GM12878 (cell line): Measurements from ENCODE around the gene TRPC1. TPM values are rescaled to one million over a fixed set of nuclear protein-coding genes. Genes with fewer than 3 reads are reported as not detected.

Experiments used
- ATAC-seq: fragments of 200-7000 bp; cut with Tn5 transposase; 3 replicates; pipeline ENCODE4 v1.9.1; 2020; ENCODE audit warnings: mild to moderate bottlenecking, moderate library complexity
- BruUV-seq: library from RNA; stranded (reverse); fragments of 400-500 nt; replicated peaks from 2 replicates; lab custom pipeline; 2021; lab: Mats Ljungman, UMichigan
- CTCF ChIA-PET: fragments of 300-600 bp; sonication (Branson Sonifier 250); formaldehyde crosslinking; extraction: SDS; loops from one replicate; lab custom pipeline; 2021; ENCODE audit warnings: inconsistent platforms; lab: Yijun Ruan, JAX
- POLR2A ChIA-PET: fragments of 350-600 bp; formaldehyde crosslinking; extraction: SDS; loops from one replicate; lab custom pipeline; 2021; ENCODE audit warnings: inconsistent platforms; lab: Charles Lee
- RAD21 ChIA-PET: fragments of 300-600 bp; sonication (Branson Sonifier 250); formaldehyde crosslinking; loops from one replicate; lab custom pipeline; 2023; ENCODE audit warnings: antibody characterized with exemption; ENCODE audit not compliant: unreplicated experiment; lab: Charles Lee
- SMC1A ChIA-PET: fragments of 300-600 bp; sonication (Branson Sonifier 250); formaldehyde crosslinking; loops from one replicate; lab custom pipeline; 2023; ENCODE audit not compliant: unreplicated experiment, uncharacterized antibody; lab: Charles Lee
- DNase-seq: peaks from one replicate; pipeline ENCODE4 v3.0.0-alpha.2; 2011; ENCODE audit warnings: low read depth, low spot score
- FAIRE-seq: peaks from 3 replicates; lab custom pipeline; 2011; peaks lifted over from hg19 to GRCh38; lab: Jason Lieb, UNC
- H2AFZ ChIP-seq: 2 replicates; pipeline ENCODE4 v1.6.0; 2011; ENCODE audit warnings: low read depth, low read length, control low read depth; ENCODE audit not compliant: control insufficient read depth
- H3K27ac ChIP-seq: 2 replicates; pipeline ENCODE4 v1.5.1; 2011; ENCODE audit warnings: control low read depth; ENCODE audit not compliant: control insufficient read depth, insufficient read depth
- H3K27me3 ChIP-seq, 2 experiments: replicated peaks in 1 of 2; 2 replicates each; pipeline versions ENCODE4 v1.6.0 to v1.6.1; 2011; ENCODE audit warnings: low read length in 1 of 2; ENCODE audit not compliant: control insufficient read depth in 2 of 2, insufficient read depth in 2 of 2
- H3K36me3 ChIP-seq, 2 experiments: 2 replicates each; pipeline ENCODE4 v1.5.1; 2011; ENCODE audit warnings: low read length in 1 of 2; ENCODE audit not compliant: control insufficient read depth in 2 of 2, insufficient read depth in 2 of 2
- H3K4me1 ChIP-seq: 2 replicates; pipeline ENCODE4 v1.6.1; 2011; ENCODE audit warnings: mild to moderate bottlenecking, low read length, moderate library complexity, mixed read lengths; ENCODE audit not compliant: control insufficient read depth, insufficient read depth
- H3K4me2 ChIP-seq: 2 replicates; pipeline ENCODE4 v1.6.0; 2011; ENCODE audit warnings: control low read depth; ENCODE audit not compliant: control insufficient read depth, insufficient read depth
- H3K4me3 ChIP-seq: fragments of 200-600 bp; sonication (generic); 2 replicates; pipeline ENCODE4 v1.5.1; 2016
- H3K79me2 ChIP-seq: 2 replicates; pipeline ENCODE4 v1.6.0; 2011; ENCODE audit warnings: low read length; ENCODE audit not compliant: control insufficient read depth, insufficient read depth
- H3K9ac ChIP-seq: 2 replicates; pipeline ENCODE4 v1.8.0; 2011; ENCODE audit warnings: low read length, control low read depth, mixed read lengths; ENCODE audit not compliant: control insufficient read depth, insufficient read depth
- H3K9me3 ChIP-seq: replicated peaks from 3 replicates; pipeline ENCODE4 v1.5.1; 2011; ENCODE audit warnings: mild to moderate bottlenecking, low read length; ENCODE audit not compliant: control insufficient read depth, insufficient read depth
- H4K20me1 ChIP-seq: 2 replicates; pipeline ENCODE4 v1.6.0; 2011; ENCODE audit not compliant: control insufficient read depth, insufficient read depth
- BACH1 ChIP-seq: fragments of 450-650 bp; IDR thresholded peaks from 2 replicates; pipeline ENCODE4 v1.6.1; 2017; ENCODE audit warnings: mild to moderate bottlenecking, borderline replicate concordance
- BHLHE40 ChIP-seq, 2 experiments: fragments of 450-650 bp in 1 of 2; IDR thresholded peaks; 2 replicates each; pipeline ENCODE4 v1.6.1; 2011 to 2017; ENCODE audit warnings: low read depth in 2 of 2, borderline replicate concordance in 1 of 2, improper control_type of control experiment in 1 of 2, low read length in 1 of 2, mild to moderate bottlenecking in 1 of 2
- CBFB ChIP-seq: IDR thresholded peaks from 2 replicates; pipeline ENCODE4 v1.6.1; 2016; ENCODE audit warnings: antibody characterized with exemption, low read depth
- CHD4 ChIP-seq: fragments of 200-600 bp; sonication (generic); IDR thresholded peaks from 2 replicates; pipeline ENCODE4 v1.6.1; 2016; ENCODE audit warnings: mild to moderate bottlenecking
- CTCF ChIP-seq, 3 experiments: IDR thresholded peaks in 2 of 3; conservative IDR thresholded peaks in 1 of 3; 2 replicates each; pipeline ENCODE4 v1.5.1; 2011; ENCODE audit warnings: low read depth in 3 of 3, low read length in 3 of 3, mild to moderate bottlenecking in 3 of 3, control low read depth in 2 of 3, moderate library complexity in 2 of 3, inconsistent platforms in 1 of 3, mixed read lengths in 1 of 3; ENCODE audit not compliant: control insufficient read depth in 2 of 3, insufficient read depth in 1 of 3; ENCODE audit errors: extremely low read depth in 1 of 3
- GATAD2B ChIP-seq: fragments of 450-650 bp; conservative IDR thresholded peaks from 2 replicates; pipeline ENCODE4 v1.6.1; 2017; ENCODE audit warnings: low read depth, mild to moderate bottlenecking, moderate library complexity
- HDAC6 ChIP-seq: fragments of 200-600 bp; sonication (generic); IDR thresholded peaks from one replicate; pipeline ENCODE4 v1.8.0; 2017; ENCODE audit warnings: antibody characterized with exemption; ENCODE audit not compliant: unreplicated experiment
- MEF2A ChIP-seq: IDR thresholded peaks from 2 replicates; pipeline ENCODE4 v1.6.1; 2011; ENCODE audit warnings: low read depth, mild to moderate bottlenecking, low read length, moderate library complexity; ENCODE audit not compliant: insufficient read depth
- MXI1 ChIP-seq: fragments of 150-350 bp; IDR thresholded peaks from 2 replicates; pipeline ENCODE4 v1.6.1; 2011; ENCODE audit warnings: low read depth, mild to moderate bottlenecking, inconsistent platforms, low read length, improper control_type of control experiment
- NRF1 ChIP-seq: conservative IDR thresholded peaks from 2 replicates; pipeline ENCODE4 v1.6.1; 2011; ENCODE audit warnings: mild to moderate bottlenecking, low read depth, low read length, improper control_type of control experiment
- POLR2A ChIP-seq: IDR thresholded peaks from 2 replicates; pipeline ENCODE4 v1.6.1; 2011; ENCODE audit warnings: low read depth, mild to moderate bottlenecking, low read length
- SMC3 ChIP-seq: IDR thresholded peaks from 2 replicates; pipeline ENCODE4 v1.6.1; 2011; ENCODE audit warnings: low read length, improper control_type of control experiment, borderline replicate concordance
- ZNF622 ChIP-seq: fragments of 450-650 bp; IDR thresholded peaks from 2 replicates; pipeline ENCODE4 v1.6.1; 2017; ENCODE audit warnings: mild to moderate bottlenecking, inconsistent platforms
- ZZZ3 ChIP-seq: IDR thresholded peaks from 2 replicates; pipeline ENCODE4 v1.6.1; 2011; ENCODE audit warnings: low read depth; ENCODE audit not compliant: control insufficient read depth, insufficient read length
- WGBS: methylation state at CpG from one replicate; pipeline ENCODE4 v1.1.6; 2016; ENCODE audit warnings: low lambda C conversion rate; ENCODE audit not compliant: insufficient replicate concordance, insufficient coverage; ENCODE audit errors: missing lambda C conversion rate; 5-methylcytosine and 5-hydroxymethylcytosine counted together
- in situ Hi-C: fragments of 300-500 bp; cut with MboI; formaldehyde crosslinking; loops from 9 replicates; pipeline ENCODE4 v1.14.3; 2018; ENCODE audit warnings: mixed read lengths
- intact Hi-C: fragments of 100-400 bp; cut with micrococcal nuclease; formaldehyde crosslinking; loops from one replicate; pipeline ENCODE4 v1.14.2; 2022; ENCODE audit not compliant: unreplicated experiment
- polyA plus RNA-seq, 11 experiments: library from polyadenylated mRNA; depleted of rRNA in 4 of 11; unstranded in 6 of 11; stranded (reverse) in 5 of 11; fragments of >200 nt; fragmentation: Nextera tagmentation in 4 of 11; fragmentation: Illumina TruSeq in 1 of 11; extraction: Ambion mirVana in 4 of 11; extraction: Trizol in 1 of 11; gene quantifications; 1 replicate in 1 of 11; 2 replicates in 10 of 11; pipeline versions ENCODE4 v1.2.1 to v1.2.3, GENCODE V29; 2011 to 2016; ENCODE audit warnings: inconsistent platforms in 2 of 11, missing spikeins in 2 of 11, low read depth in 1 of 11
- total RNA-seq, 4 experiments: library from RNA; depleted of rRNA in 3 of 4; stranded (reverse); fragments of >200 nt in 3 of 4; fragmentation: Illumina TruSeq in 1 of 4; extraction: Trizol in 1 of 4; gene quantifications; 2 replicates each; pipeline versions ENCODE4 v1.2.1 to v1.2.3, GENCODE V29; 2013 to 2021

The TRPC1 gene
- total and polyA plus RNA-seq, 10 of the 15 experiments (the other 5 are each of a cell fraction or from before 2014, with no cell fraction given): 0.05 to 2.9 (median 0.17) TPM

- CTCF ChIA-PET: interaction anchor here (2.8 kb wide), 1 partner anchor 10 kb away, joined by 16 read pairs; no protein-coding TSS in a partner anchor
- no peak for DNase-seq
- RAD21 ChIA-PET: no interaction called here
- in situ Hi-C loops: no loop called here
- no peak for ATAC-seq
- no peaks in the 10 kb centered on the region for H3K36me3 ChIP-seq
- SMC1A ChIA-PET: no interaction called here
- no peaks in the 10 kb centered on the region for H3K79me2 ChIP-seq
- no peak overlapping the region for H2AFZ ChIP-seq
- TF ChIP-seq CHD4 (no peak), NRF1 (no peak), CTCF (IDR thresholded peaks at IDR 0.05 in 2 of 3, conservative IDR thresholded peaks at IDR 0.05 in 1 of 3; ENCODE audit: control insufficient read depth in 2 of 3, extremely low read depth in 1 of 3, insufficient read depth in 1 of 3, low read depth in 3 of 3, low read length in 3 of 3) (no peak), SMC3 (no peak), HDAC6 (no peak), BACH1 (no peak), MXI1 (no peak), ZNF622 (no peak), CBFB (no peak), GATAD2B (no peak), POLR2A (no peak), ZZZ3 (no peak), MEF2A (no peak), BHLHE40 (IDR thresholded peaks at IDR 0.05; ENCODE audit: borderline replicate concordance in 1 of 2, low read depth in 2 of 2, low read length in 1 of 2) (no peak)
- BruUV-seq: no TSS peak
- no peak overlapping the region for H3K27ac ChIP-seq
- intact Hi-C loops: no loop called here
- FAIRE-seq: no peak
- POLR2A ChIA-PET: no interaction called here
- no peak overlapping the region for H3K4me2 ChIP-seq
- no peaks in the 10 kb centered on the region for H4K20me1 ChIP-seq
- no peak overlapping the region for H3K9ac ChIP-seq
- no peak overlapping the region for H3K4me3 ChIP-seq
- H3K4me1 ChIP-seq: no peaks in the 10 kb centered on the region
- no peaks in the 10 kb centered on the region; a peak in 2 of 4 replicates for H3K27me3 ChIP-seq
- WGBS: 76% methylated on average over 9 of the region's 9 CpGs
- no peaks in the 10 kb centered on the region for H3K9me3 ChIP-seq
Observed at GRCh38 chr3:142818651-142819050, 94.8 kb downstream of the TRPC1 start.
